ENCODE results near the gene CFAP47.

DNA sequence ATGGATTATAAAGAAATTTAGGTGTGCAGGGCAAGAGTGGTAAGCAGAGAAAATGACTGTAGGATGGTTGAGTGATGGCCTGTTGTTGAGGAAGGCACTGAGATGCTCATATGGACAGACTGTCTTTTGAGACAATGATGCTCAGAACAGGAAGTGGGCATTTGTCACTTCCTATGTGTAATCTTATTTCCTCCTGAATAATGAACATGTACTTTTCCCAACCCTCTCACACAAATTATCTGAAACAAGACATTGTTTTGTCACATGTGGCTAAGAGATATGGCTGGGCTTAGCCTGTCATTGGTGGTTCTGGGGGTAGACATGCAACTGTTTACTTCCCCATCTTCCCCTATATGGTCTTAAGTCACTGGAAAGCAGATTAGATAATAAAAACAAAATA lies 240.5 kb downstream of the CFAP47 start:
- TF ChIP-seq, protein P1, sequence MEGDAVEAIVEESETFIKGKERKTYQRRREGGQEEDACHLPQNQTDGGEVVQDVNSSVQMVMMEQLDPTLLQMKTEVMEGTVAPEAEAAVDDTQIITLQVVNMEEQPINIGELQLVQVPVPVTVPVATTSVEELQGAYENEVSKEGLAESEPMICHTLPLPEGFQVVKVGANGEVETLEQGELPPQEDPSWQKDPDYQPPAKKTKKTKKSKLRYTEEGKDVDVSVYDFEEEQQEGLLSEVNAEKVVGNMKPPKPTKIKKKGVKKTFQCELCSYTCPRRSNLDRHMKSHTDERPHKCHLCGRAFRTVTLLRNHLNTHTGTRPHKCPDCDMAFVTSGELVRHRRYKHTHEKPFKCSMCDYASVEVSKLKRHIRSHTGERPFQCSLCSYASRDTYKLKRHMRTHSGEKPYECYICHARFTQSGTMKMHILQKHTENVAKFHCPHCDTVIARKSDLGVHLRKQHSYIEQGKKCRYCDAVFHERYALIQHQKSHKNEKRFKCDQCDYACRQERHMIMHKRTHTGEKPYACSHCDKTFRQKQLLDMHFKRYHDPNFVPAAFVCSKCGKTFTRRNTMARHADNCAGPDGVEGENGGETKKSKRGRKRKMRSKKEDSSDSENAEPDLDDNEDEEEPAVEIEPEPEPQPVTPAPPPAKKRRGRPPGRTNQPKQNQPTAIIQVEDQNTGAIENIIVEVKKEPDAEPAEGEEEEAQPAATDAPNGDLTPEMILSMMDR (IDR thresholded peaks at IDR 0.05): no peak
- TF ChIP-seq EP300 (IDR thresholded peaks at IDR 0.05) (no peak), POLR2A (IDR thresholded peaks at IDR 0.05) (no peak), POLR2AphosphoS5 (IDR thresholded peaks at IDR 0.05) (no peak)

Measured in stomach (tissue), 4 donors.